ENCODE measurements around the gene SRD5A1.
A peak's percentile ranks its signal among the peaks of the same experiment; 100 is the strongest.
"Not testable (repeated sequence)": the region's sequence is repeated elsewhere in the genome, so short reads cannot be mapped to it uniquely, and the experiment has no call there.

Gene SRD5A1

GRCh38 chr5:6644794-6645241, 11.6 kb downstream of the SRD5A1 start:
- H3K4me1 ChIP-seq (ENCODE audit: control insufficient read depth, low read depth, low read length) = no peaks in the 10 kb centered on the region
- no peaks in the 10 kb centered on the region for H3K36me3 ChIP-seq (ENCODE audit: control insufficient read depth, insufficient read depth, low read length)
- H3K79me2 ChIP-seq (ENCODE audit: control insufficient read depth, insufficient read depth, low read length) = peaks cover 2% of the 10 kb centered on the region
- WGBS (ENCODE audit: extremely low coverage, insufficient coverage, low lambda C conversion rate) = no CpG with 5 or more reads among the region's 6 CpGs
- no peak overlapping the region for H2BK5ac ChIP-seq (ENCODE audit: low read length)
- no peak overlapping the region for H3K4me3 ChIP-seq (ENCODE audit: low read length)
- no peak overlapping the region for H3K18ac ChIP-seq (ENCODE audit: low read length)
- peaks cover 7% of the 10 kb centered on the region for H3K79me1 ChIP-seq (ENCODE audit: low read length)
- H3K27ac ChIP-seq (ENCODE audit: low read depth, low read length) = no peak overlapping the region
- DNase-seq = no peak
- no peak overlapping the region for H4K8ac ChIP-seq (ENCODE audit: low read depth, low read length)
- H2AK5ac ChIP-seq (ENCODE audit: low read length) = no peak overlapping the region
- H3K9ac ChIP-seq (ENCODE audit: low read length) = no peak overlapping the region
- no peak overlapping the region for H4K5ac ChIP-seq (ENCODE audit: low read length)
- no peak overlapping the region for H2BK120ac ChIP-seq (ENCODE audit: low read depth, low read length)
- H3K4me2 ChIP-seq (ENCODE audit: low read length) = no peak overlapping the region
- no peak overlapping the region for H3K4ac ChIP-seq (ENCODE audit: low read depth, low read length)
- no peak overlapping the region for H2BK15ac ChIP-seq (replicated peaks; ENCODE audit: low read depth)
- H3K56ac ChIP-seq (ENCODE audit: low read length) = no peak overlapping the region
- H3K23ac ChIP-seq (ENCODE audit: low read length) = no peak overlapping the region
- H3K27me3 ChIP-seq (ENCODE audit: insufficient read depth, low read length, poor library complexity) = no peaks in the 10 kb centered on the region

GRCh38 chr5:6645571-6646362, 12.5 kb downstream of the SRD5A1 start:
- H2AK5ac ChIP-seq (ENCODE audit: low read length); H3K56ac ChIP-seq (ENCODE audit: low read length); H3K4ac ChIP-seq (ENCODE audit: low read depth, low read length); DNase-seq; H4K5ac ChIP-seq (ENCODE audit: low read length); H3K79me2 ChIP-seq (ENCODE audit: control insufficient read depth, insufficient read depth, low read length); H3K9ac ChIP-seq (ENCODE audit: low read length); H2BK120ac ChIP-seq (ENCODE audit: low read depth, low read length); H2BK5ac ChIP-seq (ENCODE audit: low read length); H3K4me1 ChIP-seq (ENCODE audit: control insufficient read depth, low read depth, low read length); H3K18ac ChIP-seq (ENCODE audit: low read length); H3K4me2 ChIP-seq (ENCODE audit: low read length); H3K79me1 ChIP-seq (ENCODE audit: low read length); H3K27ac ChIP-seq (ENCODE audit: low read depth, low read length); H3K4me3 ChIP-seq (ENCODE audit: low read length); H2BK15ac ChIP-seq (replicated peaks; ENCODE audit: low read depth); H3K36me3 ChIP-seq (ENCODE audit: control insufficient read depth, insufficient read depth, low read length); H4K8ac ChIP-seq (ENCODE audit: low read depth, low read length); H3K27me3 ChIP-seq (ENCODE audit: insufficient read depth, low read length, poor library complexity); H3K23ac ChIP-seq (ENCODE audit: low read length): not testable (repeated sequence)
- WGBS (ENCODE audit: extremely low coverage, insufficient coverage, low lambda C conversion rate) = no CpG with 5 or more reads among the region's 11 CpGs

GRCh38 chr5:6649186-6649585, 15.9 kb downstream of the SRD5A1 start:
- no CpG with 5 or more reads among the region's 10 CpGs for WGBS (ENCODE audit: extremely low coverage, insufficient coverage, low lambda C conversion rate)
- H3K18ac ChIP-seq (ENCODE audit: low read length) = no peak overlapping the region

GRCh38 chr5:6649681-6650080, 16.4 kb downstream of the SRD5A1 start:
- Histone ChIP-seq H2BK5ac (ENCODE audit: low read length) (no peak overlapping the region), H3K27me3 (ENCODE audit: insufficient read depth, low read length, poor library complexity) (no peaks in the 10 kb centered on the region), H3K18ac (ENCODE audit: low read length) (no peak overlapping the region), H3K36me3 (ENCODE audit: control insufficient read depth, insufficient read depth, low read length) (peaks cover 2% of the 10 kb centered on the region), H2AK5ac (ENCODE audit: low read length) (no peak overlapping the region), H2BK120ac (ENCODE audit: low read depth, low read length) (no peak overlapping the region), H3K27ac (ENCODE audit: low read depth, low read length) (no peak overlapping the region), H3K79me2 (ENCODE audit: control insufficient read depth, insufficient read depth, low read length) (peaks cover 1% of the 10 kb centered on the region), H3K79me1 (ENCODE audit: low read length) (peaks cover 2% of the 10 kb centered on the region), H3K4ac (ENCODE audit: low read depth, low read length) (no peak overlapping the region), H3K23ac (ENCODE audit: low read length) (no peak overlapping the region), H3K4me2 (ENCODE audit: low read length) (no peak overlapping the region), H4K5ac (ENCODE audit: low read length) (no peak overlapping the region), H3K9ac (ENCODE audit: low read length) (no peak overlapping the region), H3K4me1 (ENCODE audit: control insufficient read depth, low read depth, low read length) (no peaks in the 10 kb centered on the region), H3K56ac (ENCODE audit: low read length) (no peak overlapping the region), H4K8ac (ENCODE audit: low read depth, low read length) (no peak overlapping the region), H2BK15ac (replicated peaks; ENCODE audit: low read depth) (no peak overlapping the region), H3K4me3 (ENCODE audit: low read length) (no peak overlapping the region)
- no CpG with 5 or more reads among the region's 9 CpGs for WGBS (ENCODE audit: extremely low coverage, insufficient coverage, low lambda C conversion rate)
- DNase-seq = no peak

More at GRCh38 chr5:6649186-6649585, 15.9 kb downstream of the SRD5A1 start:
- Histone ChIP-seq H3K36me3 (ENCODE audit: control insufficient read depth, insufficient read depth, low read length) (peaks cover 2% of the 10 kb centered on the region), H2AK5ac (ENCODE audit: low read length) (no peak overlapping the region), H3K79me2 (ENCODE audit: control insufficient read depth, insufficient read depth, low read length) (peaks cover 2% of the 10 kb centered on the region), H2BK120ac (ENCODE audit: low read depth, low read length) (no peak overlapping the region), H2BK15ac (replicated peaks; ENCODE audit: low read depth) (no peak overlapping the region), H3K27me3 (ENCODE audit: insufficient read depth, low read length, poor library complexity) (no peaks in the 10 kb centered on the region), H4K5ac (ENCODE audit: low read length) (no peak overlapping the region), H3K27ac (ENCODE audit: low read depth, low read length) (no peak overlapping the region), H3K79me1 (ENCODE audit: low read length) (peaks cover 2% of the 10 kb centered on the region), H3K4me2 (ENCODE audit: low read length) (no peak overlapping the region), H2BK5ac (ENCODE audit: low read length) (no peak overlapping the region), H3K9ac (ENCODE audit: low read length) (no peak overlapping the region), H3K4ac (ENCODE audit: low read depth, low read length) (no peak overlapping the region), H4K8ac (ENCODE audit: low read depth, low read length) (no peak overlapping the region), H3K23ac (ENCODE audit: low read length) (no peak overlapping the region), H3K4me3 (ENCODE audit: low read length) (no peak overlapping the region), H3K56ac (ENCODE audit: low read length) (peak overlapping the region; percentile 7), H3K4me1 (ENCODE audit: control insufficient read depth, low read depth, low read length) (no peaks in the 10 kb centered on the region)
- peak; percentile 46 for DNase-seq

- H3K79me2 ChIP-seq (ENCODE audit: control insufficient read depth, insufficient read depth, low read length) = no peaks in the 10 kb centered on the region
- no peak overlapping the region for H3K4me2 ChIP-seq (ENCODE audit: low read length)
- H3K27ac ChIP-seq (ENCODE audit: low read depth, low read length) = no peak overlapping the region
- H3K4ac ChIP-seq (ENCODE audit: low read depth, low read length) = no peak overlapping the region
- no peak for DNase-seq
- no peak overlapping the region for H4K8ac ChIP-seq (ENCODE audit: low read depth, low read length)
- no peaks in the 10 kb centered on the region for H3K27me3 ChIP-seq (ENCODE audit: insufficient read depth, low read length, poor library complexity)
- H2AK5ac ChIP-seq (ENCODE audit: low read length) = no peak overlapping the region
- no peaks in the 10 kb centered on the region for H3K79me1 ChIP-seq (ENCODE audit: low read length)
- no CpG with 5 or more reads among the region's 6 CpGs for WGBS (ENCODE audit: extremely low coverage, insufficient coverage, low lambda C conversion rate)
- no peaks in the 10 kb centered on the region for H3K4me1 ChIP-seq (ENCODE audit: control insufficient read depth, low read depth, low read length)
- H2BK15ac ChIP-seq (replicated peaks; ENCODE audit: low read depth) = no peak overlapping the region
- no peak overlapping the region for H3K4me3 ChIP-seq (ENCODE audit: low read length)
- no peak overlapping the region for H4K5ac ChIP-seq (ENCODE audit: low read length)
- H3K36me3 ChIP-seq (ENCODE audit: control insufficient read depth, insufficient read depth, low read length) = peaks cover 3% of the 10 kb centered on the region
- H3K18ac ChIP-seq (ENCODE audit: low read length) = no peak overlapping the region
- H2BK120ac ChIP-seq (ENCODE audit: low read depth, low read length) = no peak overlapping the region
- H2BK5ac ChIP-seq (ENCODE audit: low read length) = no peak overlapping the region
- H3K23ac ChIP-seq (ENCODE audit: low read length) = no peak overlapping the region
- no peak overlapping the region for H3K56ac ChIP-seq (ENCODE audit: low read length)
- H3K9ac ChIP-seq (ENCODE audit: low read length) = no peak overlapping the region
Measured at GRCh38 chr5:6652025-6652424, 18.8 kb downstream of the SRD5A1 start.

DNA sequence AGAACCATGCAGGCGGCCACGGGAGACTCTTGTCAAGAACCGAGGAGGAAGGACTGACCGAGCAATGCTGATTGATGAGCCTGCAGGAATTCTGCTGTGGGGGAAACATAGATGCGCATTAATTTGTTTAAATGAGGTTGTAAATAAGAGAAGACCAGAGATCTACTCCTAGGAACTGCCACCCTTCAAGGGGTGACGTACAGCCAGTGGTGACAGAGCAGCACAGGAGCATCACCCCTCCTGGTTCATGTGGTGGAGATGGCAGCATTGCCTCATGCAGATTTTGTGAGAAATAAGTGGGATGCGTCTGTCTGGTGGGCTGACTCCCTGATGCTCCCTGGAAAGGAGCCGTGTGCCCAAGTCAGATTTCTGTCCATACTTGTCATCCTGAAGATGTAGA, 22.2 kb downstream of the SRD5A1 start:
- Histone ChIP-seq H2BK5ac (ENCODE audit: low read length) (no peak overlapping the region), H3K27me3 (ENCODE audit: insufficient read depth, low read length, poor library complexity) (no peaks in the 10 kb centered on the region), H3K4me3 (ENCODE audit: low read length) (no peak overlapping the region), H3K4me2 (ENCODE audit: low read length) (no peak overlapping the region), H3K79me2 (ENCODE audit: control insufficient read depth, insufficient read depth, low read length) (no peaks in the 10 kb centered on the region), H3K9ac (ENCODE audit: low read length) (no peak overlapping the region), H3K18ac (ENCODE audit: low read length) (no peak overlapping the region), H4K8ac (ENCODE audit: low read depth, low read length) (no peak overlapping the region), H2BK15ac (replicated peaks; ENCODE audit: low read depth) (no peak overlapping the region), H3K4ac (ENCODE audit: low read depth, low read length) (no peak overlapping the region), H2BK120ac (ENCODE audit: low read depth, low read length) (no peak overlapping the region), H3K79me1 (ENCODE audit: low read length) (no peaks in the 10 kb centered on the region), H3K4me1 (ENCODE audit: control insufficient read depth, low read depth, low read length) (no peaks in the 10 kb centered on the region), H3K36me3 (ENCODE audit: control insufficient read depth, insufficient read depth, low read length) (peaks cover 3% of the 10 kb centered on the region), H4K5ac (ENCODE audit: low read length) (no peak overlapping the region), H2AK5ac (ENCODE audit: low read length) (no peak overlapping the region), H3K27ac (ENCODE audit: low read depth, low read length) (no peak overlapping the region), H3K56ac (ENCODE audit: low read length) (no peak overlapping the region), H3K23ac (ENCODE audit: low read length) (no peak overlapping the region)
- no peak for DNase-seq
- no CpG with 5 or more reads among the region's 8 CpGs for WGBS (ENCODE audit: extremely low coverage, insufficient coverage, low lambda C conversion rate)
